Stimulated activated CD8-positive, alpha-beta memory T cell treated with anti-CD3 and anti-CD28 coated beads, Interleukin-7, amount 100 ng/mL, for 48 hours (primary cell): ENCODE measurements around the gene PDLIM5.

Experiments used
- DNase-seq, 2 donors: peaks; one replicate each; pipeline ENCODE4 v3.0.0-alpha.2; 2020; ENCODE audit warnings: low read depth in 1 of 2; ENCODE audit errors: extremely low read depth in 1 of 2

Gene PDLIM5

DNA sequence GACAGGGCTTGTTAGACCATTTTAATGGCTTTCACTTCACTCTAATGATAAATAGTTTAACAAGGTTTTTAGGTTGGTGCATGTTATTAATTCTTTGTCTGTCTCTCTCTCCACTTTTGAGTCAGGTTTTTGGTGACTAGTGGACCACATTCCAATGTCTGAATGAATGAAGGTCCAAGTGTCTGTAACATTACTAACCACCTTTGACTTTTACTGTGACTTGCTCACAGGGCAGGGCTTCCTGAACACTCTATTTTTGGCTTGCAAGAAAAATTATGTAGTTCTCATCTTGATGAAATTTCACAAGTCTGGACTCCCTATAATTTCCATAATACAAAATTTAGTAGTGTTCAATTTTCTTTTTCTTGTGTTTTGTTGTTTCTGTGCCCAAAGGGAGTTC lies 227.2 kb downstream of the PDLIM5 start:
- DNase-seq: no peak

DNA sequence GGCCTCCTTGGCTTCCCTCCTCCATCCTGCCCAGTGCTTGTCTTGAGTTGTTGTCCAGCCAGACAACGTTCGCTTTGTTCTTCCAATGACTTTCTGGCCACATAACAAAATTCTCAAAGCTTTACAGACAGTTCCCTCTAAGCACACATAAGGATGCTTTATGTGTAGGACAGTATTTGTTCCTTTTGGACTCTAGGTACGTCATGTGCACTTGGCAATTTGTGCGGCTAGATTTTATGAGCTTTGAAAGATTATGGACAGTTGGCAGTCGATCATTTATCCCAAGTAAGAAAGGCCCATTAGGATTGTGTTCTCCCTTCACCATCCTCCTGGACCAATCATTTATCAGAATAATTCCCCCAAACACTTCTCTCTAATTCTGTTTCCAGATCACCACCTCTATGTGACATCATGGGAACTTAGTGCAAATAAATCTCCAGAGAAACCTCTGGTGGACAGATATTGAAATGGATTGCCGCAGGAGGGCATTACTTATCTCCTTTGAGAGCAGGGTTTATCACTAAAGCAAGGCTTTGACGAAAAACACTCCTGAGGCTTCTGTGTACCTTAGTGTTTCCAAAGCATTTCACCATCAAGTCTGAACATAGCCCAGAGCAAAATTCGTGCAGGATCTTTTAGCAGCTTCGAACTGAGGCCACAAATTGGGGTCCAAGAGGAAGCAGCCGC lies 228.6 kb downstream of the PDLIM5 start:
- DNase-seq: no peak

DNA sequence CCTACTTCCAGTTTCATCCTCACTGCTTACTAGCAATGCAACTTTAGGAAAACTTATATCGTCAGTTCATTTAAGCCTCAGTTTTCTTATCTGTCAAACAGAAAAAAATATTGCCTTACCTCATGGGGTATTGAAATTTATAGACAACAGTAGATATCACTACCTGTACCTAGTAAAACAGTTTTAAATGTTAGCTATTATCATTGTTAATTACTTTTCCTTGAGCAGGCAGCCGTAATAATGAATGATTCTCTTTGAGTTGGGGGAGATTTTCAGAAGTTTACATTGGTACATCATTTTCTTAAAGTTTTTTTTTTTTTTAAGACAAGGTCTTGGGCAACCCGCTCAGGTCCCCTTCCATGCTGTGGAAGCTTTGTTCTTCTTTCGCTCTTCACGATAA lies 234.3 kb downstream of the PDLIM5 start:
- no peak for DNase-seq

DNA sequence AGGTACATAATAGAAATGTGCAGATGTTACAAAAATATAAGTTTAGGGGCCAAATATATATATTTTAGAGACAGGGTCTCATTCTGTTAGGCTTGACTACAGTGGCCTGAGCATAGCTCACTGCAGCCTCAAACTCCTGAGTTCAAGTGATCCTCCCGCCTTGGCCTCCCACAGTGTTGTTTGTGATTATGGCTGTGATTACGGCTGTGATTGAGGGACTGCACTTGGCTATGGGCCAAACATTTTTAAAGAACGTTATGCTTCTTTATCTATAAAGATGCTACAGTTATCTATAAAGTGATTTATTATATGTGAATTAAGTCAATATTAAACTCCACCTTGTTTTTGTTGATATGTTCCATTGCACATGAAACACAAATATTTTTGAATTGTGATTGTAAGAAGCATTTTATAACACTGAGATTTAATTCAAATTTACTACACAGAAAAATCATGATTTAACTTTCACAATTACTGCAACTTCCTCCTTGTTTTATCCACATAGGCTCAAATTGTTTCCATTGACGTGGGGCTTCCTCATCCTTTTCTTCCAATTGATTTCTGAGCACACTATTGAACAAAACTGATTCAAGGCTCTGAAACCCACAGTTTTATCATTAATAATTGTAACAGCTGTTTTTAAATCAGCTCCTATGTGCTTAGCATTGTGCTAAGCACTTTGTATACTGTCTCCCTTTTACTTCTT lies 237.6 kb downstream of the PDLIM5 start:
- DNase-seq: no peak

DNA sequence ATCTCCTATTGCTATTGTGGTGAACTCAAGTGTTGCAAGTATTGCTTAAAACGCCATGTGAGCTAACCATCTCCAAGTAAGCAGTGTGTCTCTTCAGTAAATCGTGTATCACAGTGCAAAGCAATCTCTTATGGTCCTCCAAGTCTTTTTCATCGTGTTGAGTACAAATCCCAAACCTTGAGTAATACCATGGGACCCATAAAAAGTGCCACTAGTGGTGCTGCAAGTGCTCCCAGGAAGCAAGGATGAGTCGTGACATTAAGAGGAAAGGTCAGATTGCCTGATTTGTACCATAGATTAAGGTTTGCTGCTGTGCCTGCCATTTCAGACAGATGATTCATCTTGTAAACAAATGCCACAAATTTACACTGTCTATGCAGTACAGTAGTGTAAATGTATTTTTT lies 239.1 kb downstream of the PDLIM5 start:
- DNase-seq: no peak

DNA sequence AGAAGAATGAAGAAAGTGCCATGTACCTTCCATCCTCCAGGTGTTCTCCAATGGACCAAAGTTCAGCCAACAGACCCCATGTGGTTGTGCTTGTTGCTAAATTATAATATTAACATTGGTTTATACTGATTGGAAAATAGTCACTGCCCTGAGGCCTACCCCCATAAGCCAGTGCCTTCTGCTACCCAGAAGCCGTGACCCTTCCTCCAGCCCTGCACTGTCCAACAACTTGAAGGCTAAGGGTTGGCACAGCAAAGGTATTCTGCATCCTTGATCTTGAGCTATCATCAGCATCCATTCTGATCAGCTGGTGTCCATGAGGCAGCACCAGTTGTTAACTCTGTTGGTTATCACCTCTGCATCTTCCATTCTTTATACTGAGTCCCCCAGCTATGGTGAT lies 239.8 kb downstream of the PDLIM5 start:
- DNase-seq: no peak

DNA sequence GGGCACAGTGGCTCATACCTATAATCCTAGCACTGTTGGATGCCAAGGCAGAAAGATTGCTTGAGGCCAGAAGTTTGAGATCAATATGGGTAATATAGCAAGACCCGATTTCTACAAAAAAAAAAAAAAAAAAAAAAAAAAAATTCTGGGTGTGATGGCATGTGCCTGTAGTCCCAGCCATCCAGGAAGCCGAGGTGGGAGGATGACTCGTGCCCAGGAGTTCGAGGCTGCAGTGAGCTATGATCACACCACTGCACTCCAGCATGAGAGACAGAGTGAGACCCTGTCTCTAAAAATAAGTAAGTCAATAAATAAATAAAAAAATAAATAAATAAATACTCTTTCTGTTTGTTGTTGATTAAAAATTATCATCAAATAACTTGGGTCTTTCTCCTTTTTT lies 243.6 kb downstream of the PDLIM5 start:
- no peak for DNase-seq

DNA sequence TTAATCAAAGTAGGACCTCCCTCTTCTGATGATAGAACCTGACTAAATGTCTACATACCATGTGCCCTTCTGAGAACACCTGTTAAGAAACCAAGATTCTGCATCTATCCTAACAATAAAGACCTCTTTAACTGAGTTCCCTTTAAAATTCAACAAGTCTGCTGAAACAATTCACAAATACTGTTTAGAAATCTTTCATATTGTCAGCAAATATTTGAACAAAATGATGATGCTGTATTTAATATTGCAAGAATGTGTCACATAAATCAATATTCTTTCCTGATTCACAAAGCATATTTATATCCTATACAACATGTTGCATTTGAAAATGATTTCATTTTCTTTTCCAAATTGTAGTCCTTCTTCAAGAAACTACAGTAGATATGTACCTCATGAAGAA lies 246.4 kb downstream of the PDLIM5 start:
- no peak for DNase-seq

DNA sequence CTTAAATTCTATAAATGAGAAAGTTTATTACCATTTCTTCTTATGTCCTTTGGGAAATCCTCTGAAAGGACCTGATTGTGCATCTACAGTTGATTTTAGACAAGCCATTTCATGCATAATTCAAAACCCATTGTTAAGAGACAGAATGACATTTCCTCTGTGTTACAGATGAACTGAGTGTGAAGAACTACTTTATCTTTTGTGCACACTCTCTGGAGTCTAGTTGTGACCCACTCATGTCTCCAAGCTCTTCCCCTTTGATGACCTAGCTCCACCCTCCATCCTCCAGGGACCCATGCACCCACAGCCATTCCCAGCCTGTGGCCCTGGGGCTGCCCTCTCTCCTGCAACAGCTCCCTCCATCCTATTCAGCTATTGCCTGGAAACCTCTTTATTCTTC lies 248.6 kb downstream of the PDLIM5 start:
- DNase-seq: no peak

DNA sequence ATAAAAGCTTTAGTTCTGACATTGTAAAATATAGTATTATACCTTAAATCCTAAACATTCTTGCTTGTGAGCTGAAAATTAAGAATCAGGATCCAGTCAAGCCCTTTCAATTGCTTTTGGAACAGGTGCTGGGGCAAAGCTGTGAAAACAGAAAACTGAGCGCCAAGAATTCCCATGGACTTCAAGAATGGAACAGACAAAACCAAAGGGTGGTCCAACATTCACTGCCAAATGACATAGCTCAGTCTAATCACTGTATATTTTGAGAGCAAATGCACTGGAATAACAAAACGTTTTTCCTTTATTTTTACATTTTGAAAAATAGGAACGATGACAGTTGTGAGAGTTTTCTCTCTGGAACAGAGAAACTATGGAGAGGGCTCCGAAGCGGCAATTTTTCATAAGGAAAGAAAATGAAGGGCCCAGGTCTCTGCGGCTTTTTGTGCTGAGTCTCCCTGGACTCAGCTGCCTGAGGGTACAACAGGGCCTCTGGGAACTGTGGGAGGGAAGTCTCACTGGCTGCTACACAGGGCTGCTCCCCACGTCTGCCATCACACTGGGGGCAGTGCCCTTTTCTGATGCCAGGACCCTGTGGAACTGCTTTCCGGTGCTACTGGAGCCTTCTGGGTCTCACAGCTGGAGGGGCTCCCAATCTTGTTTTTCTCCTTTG lies 250.0 kb downstream of the PDLIM5 start:
- DNase-seq: no peak

DNA sequence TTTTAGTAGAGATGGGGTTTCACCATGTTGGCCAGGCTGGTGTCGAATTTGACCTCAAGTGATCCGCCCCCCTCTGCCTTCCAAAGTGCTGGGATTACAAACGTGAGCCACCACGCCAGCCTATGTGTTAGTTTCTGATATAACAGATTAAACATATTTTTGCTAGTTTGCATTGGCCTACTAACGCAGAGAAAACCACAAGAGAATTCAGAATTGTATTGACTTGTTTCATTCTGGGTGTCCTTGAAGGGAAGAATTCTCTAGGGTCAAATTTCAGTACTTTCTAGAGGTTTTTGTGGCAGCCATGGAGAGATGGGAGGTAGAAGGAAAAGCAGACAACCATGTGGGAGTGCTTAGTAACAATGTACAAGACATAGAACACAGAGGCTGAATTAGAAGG lies 259.9 kb downstream of the PDLIM5 start:
- no peak for DNase-seq

DNA sequence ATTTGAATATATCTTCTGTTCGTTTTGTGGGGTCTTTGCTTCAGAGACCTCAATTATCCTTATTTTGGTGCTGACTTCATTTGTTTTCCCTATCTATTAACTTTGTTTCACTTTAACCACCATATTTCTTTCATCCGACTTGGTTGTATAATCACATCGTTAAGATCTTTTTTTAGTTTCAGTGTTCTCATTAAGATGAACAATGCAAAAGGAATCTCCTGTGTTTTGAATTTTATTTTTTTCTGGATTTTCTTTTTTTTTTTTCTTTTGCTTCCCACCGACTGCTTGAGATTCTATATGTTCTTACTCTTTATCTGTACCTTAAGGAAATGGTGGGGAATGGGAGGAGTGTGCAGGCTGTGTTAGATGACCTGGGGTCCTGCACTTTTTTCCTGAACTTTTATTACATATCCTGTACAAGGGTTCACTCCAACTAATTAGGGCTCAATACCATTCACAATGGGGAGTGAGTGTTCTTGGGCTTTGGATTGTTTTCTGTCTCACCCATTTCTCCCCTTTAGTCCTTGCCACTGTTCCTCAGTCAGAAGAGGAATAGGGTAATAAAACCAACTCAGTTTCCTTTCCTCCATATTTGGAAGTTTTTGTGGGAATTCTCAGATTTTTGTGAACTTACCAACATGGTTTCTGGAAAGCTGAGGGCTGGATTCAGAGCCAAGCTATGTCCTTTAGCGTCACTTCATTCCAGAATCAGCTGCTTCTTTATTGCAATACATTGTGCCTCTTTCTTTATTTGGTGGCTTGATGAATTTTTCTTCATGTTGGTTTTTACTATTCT lies 262.8 kb downstream of the PDLIM5 start:
- DNase-seq: no peak

DNA sequence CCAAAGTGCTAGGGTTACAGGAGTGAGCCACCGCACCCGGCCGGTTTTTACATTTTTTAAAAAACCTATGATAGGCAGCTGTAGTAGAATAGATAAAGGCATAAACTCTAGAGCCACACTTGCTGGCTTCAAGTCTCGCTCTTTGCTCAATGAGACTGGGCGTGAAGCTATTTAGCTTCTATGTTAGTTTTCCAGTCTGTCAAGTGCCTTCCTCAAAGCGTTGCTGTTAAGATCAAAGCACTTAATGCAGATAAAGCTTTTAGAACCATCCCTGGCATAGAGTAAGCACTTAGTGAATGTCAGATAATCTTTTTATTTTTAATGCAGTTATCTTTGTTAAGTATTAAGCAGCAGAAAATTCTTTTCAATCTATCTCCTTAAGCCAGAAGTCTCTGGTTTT lies 264.0 kb downstream of the PDLIM5 start:
- DNase-seq: no peak
